HUES48 (cell line): ENCODE results near the gene SLAMF1.
"Not testable (repeated sequence)": the region's sequence is repeated elsewhere in the genome, so short reads cannot be mapped to it uniquely, and the experiment has no call there.

Experiments
- H3K27ac ChIP-seq: one replicate; pipeline ENCODE4 v1.7.0; 2013; ENCODE audit warnings: low read depth, low read length, inconsistent platforms
- H3K27me3 ChIP-seq: 2 replicates; pipeline ENCODE4 v1.6.1; 2013; ENCODE audit warnings: mild to moderate bottlenecking, low read length; ENCODE audit not compliant: control insufficient read depth, insufficient read depth
- H3K36me3 ChIP-seq: 2 replicates; pipeline ENCODE4 v1.6.1; 2013; ENCODE audit warnings: low read length; ENCODE audit not compliant: control insufficient read depth, insufficient read depth
- H3K4me1 ChIP-seq: 2 replicates; pipeline ENCODE4 v1.6.1; 2013; ENCODE audit warnings: mild to moderate bottlenecking, low read length; ENCODE audit not compliant: control insufficient read depth, insufficient read depth
- H3K4me3 ChIP-seq: 2 replicates; pipeline ENCODE4 v1.5.1; 2013; ENCODE audit warnings: mild to moderate bottlenecking, low read depth, low read length
- H3K9ac ChIP-seq: 2 replicates; pipeline ENCODE4 v1.6.1; 2013; ENCODE audit warnings: mild to moderate bottlenecking, low read depth, low read length, moderate library complexity
- H3K9me3 ChIP-seq: 2 replicates; pipeline ENCODE4 v1.6.1; 2013; ENCODE audit warnings: low read length; ENCODE audit not compliant: control insufficient read depth, insufficient read depth

SLAMF1 gene

GRCh38 chr1:160628799-160629263 lies 18.0 kb downstream of the SLAMF1 start:
- H3K27ac ChIP-seq, result no peak overlapping the region
- no peaks in the 10 kb centered on the region for H3K4me1 ChIP-seq
- no peaks in the 10 kb centered on the region for H3K27me3 ChIP-seq
- no peak overlapping the region for H3K9ac ChIP-seq
- no peaks in the 10 kb centered on the region for H3K36me3 ChIP-seq
- no peaks in the 10 kb centered on the region for H3K9me3 ChIP-seq
- H3K4me3 ChIP-seq, result no peak overlapping the region

- H3K36me3 ChIP-seq, H3K9me3 ChIP-seq, H3K9ac ChIP-seq, H3K4me1 ChIP-seq, H3K4me3 ChIP-seq, H3K27ac ChIP-seq, H3K27me3 ChIP-seq: not testable (repeated sequence)
Measured at GRCh38 chr1:160627677-160628289, 19.1 kb downstream of the SLAMF1 start.

GRCh38 chr1:160626509-160627342 lies 20.1 kb downstream of the SLAMF1 start:
- no peak overlapping the region for H3K27ac ChIP-seq
- H3K9me3 ChIP-seq, result no peaks in the 10 kb centered on the region
- H3K4me3 ChIP-seq, result no peak overlapping the region
- H3K27me3 ChIP-seq, result no peaks in the 10 kb centered on the region
- no peaks in the 10 kb centered on the region for H3K36me3 ChIP-seq
- no peak overlapping the region for H3K9ac ChIP-seq
- H3K4me1 ChIP-seq, result no peaks in the 10 kb centered on the region

GRCh38 chr1:160625725-160626498 lies 20.9 kb downstream of the SLAMF1 start:
- Histone ChIP-seq H3K27me3 (no peaks in the 10 kb centered on the region), H3K36me3 (no peaks in the 10 kb centered on the region), H3K9me3 (no peaks in the 10 kb centered on the region), H3K4me3 (no peak overlapping the region), H3K27ac (no peak overlapping the region), H3K9ac (no peak overlapping the region), H3K4me1 (no peaks in the 10 kb centered on the region)

GRCh38 chr1:160625321-160625720 lies 21.5 kb downstream of the SLAMF1 start:
- Histone ChIP-seq H3K27me3 (no peaks in the 10 kb centered on the region), H3K9me3 (no peaks in the 10 kb centered on the region), H3K36me3 (no peaks in the 10 kb centered on the region), H3K9ac (no peak overlapping the region), H3K27ac (no peak overlapping the region), H3K4me3 (no peak overlapping the region), H3K4me1 (no peaks in the 10 kb centered on the region)

- no peaks in the 10 kb centered on the region for H3K9me3 ChIP-seq
- no peaks in the 10 kb centered on the region for H3K4me1 ChIP-seq
- H3K9ac ChIP-seq, result no peak overlapping the region
- H3K27me3 ChIP-seq, result no peaks in the 10 kb centered on the region
- no peaks in the 10 kb centered on the region for H3K36me3 ChIP-seq
- H3K4me3 ChIP-seq, result no peak overlapping the region
- no peak overlapping the region for H3K27ac ChIP-seq
Measured at GRCh38 chr1:160624464-160624863, 22.4 kb downstream of the SLAMF1 start.

- H3K27me3 ChIP-seq, result no peaks in the 10 kb centered on the region
- no peak overlapping the region for H3K4me3 ChIP-seq
- H3K27ac ChIP-seq, result no peak overlapping the region
- H3K4me1 ChIP-seq, result no peaks in the 10 kb centered on the region
- no peaks in the 10 kb centered on the region for H3K36me3 ChIP-seq
- H3K9me3 ChIP-seq, result no peaks in the 10 kb centered on the region
- H3K9ac ChIP-seq, result no peak overlapping the region
Measured at GRCh38 chr1:160623862-160624261, 23.0 kb downstream of the SLAMF1 start.

- Histone ChIP-seq H3K9ac (no peak overlapping the region), H3K9me3 (no peaks in the 10 kb centered on the region), H3K4me3 (no peak overlapping the region), H3K27ac (no peak overlapping the region), H3K36me3 (no peaks in the 10 kb centered on the region), H3K27me3 (no peaks in the 10 kb centered on the region), H3K4me1 (no peaks in the 10 kb centered on the region)
Measured at GRCh38 chr1:160623227-160623633, 23.6 kb downstream of the SLAMF1 start.

- Histone ChIP-seq H3K4me3 (no peak overlapping the region), H3K36me3 (no peaks in the 10 kb centered on the region), H3K9me3 (no peaks in the 10 kb centered on the region), H3K9ac (no peak overlapping the region), H3K27ac (no peak overlapping the region), H3K4me1 (no peaks in the 10 kb centered on the region), H3K27me3 (no peaks in the 10 kb centered on the region)
Measured at GRCh38 chr1:160622501-160623226, 24.2 kb downstream of the SLAMF1 start.

GRCh38 chr1:160621633-160622413 lies 25.0 kb downstream of the SLAMF1 start:
- no peak overlapping the region for H3K27ac ChIP-seq
- H3K27me3 ChIP-seq, result no peaks in the 10 kb centered on the region
- no peaks in the 10 kb centered on the region for H3K9me3 ChIP-seq

More at GRCh38 chr1:160621633-160622413, 25.0 kb downstream of the SLAMF1 start:
- no peaks in the 10 kb centered on the region for H3K36me3 ChIP-seq
- H3K4me3 ChIP-seq, result no peak overlapping the region
- no peak overlapping the region for H3K9ac ChIP-seq
- H3K4me1 ChIP-seq, result no peaks in the 10 kb centered on the region
